Epithelial cell of proximal tubule (primary cell): ENCODE measurements around the gene BPIFB6. TPM values are rescaled to one million over a fixed set of nuclear protein-coding genes. Genes with fewer than 3 reads are reported as not detected.

Experiments used
- DNase-seq: peaks from one replicate; pipeline ENCODE4 v3.0.0-alpha.2; 2011; ENCODE audit warnings: low read depth
- H3K4me3 ChIP-seq: 2 replicates; pipeline ENCODE4 v1.5.1; 2011; ENCODE audit warnings: low read depth, mild to moderate bottlenecking, low read length
- total RNA-seq: library from RNA; depleted of rRNA; stranded (reverse); fragments of >200 nt; gene quantifications from 2 replicates; pipeline ENCODE4 v1.2.3, GENCODE V29; 2015
- TF ChIP-seq, protein P1 (sequence below): conservative IDR thresholded peaks from 2 replicates; pipeline ENCODE4 v1.5.1; 2012; ENCODE audit warnings: low read depth, mild to moderate bottlenecking, low read length

BPIFB6 gene, protein sequence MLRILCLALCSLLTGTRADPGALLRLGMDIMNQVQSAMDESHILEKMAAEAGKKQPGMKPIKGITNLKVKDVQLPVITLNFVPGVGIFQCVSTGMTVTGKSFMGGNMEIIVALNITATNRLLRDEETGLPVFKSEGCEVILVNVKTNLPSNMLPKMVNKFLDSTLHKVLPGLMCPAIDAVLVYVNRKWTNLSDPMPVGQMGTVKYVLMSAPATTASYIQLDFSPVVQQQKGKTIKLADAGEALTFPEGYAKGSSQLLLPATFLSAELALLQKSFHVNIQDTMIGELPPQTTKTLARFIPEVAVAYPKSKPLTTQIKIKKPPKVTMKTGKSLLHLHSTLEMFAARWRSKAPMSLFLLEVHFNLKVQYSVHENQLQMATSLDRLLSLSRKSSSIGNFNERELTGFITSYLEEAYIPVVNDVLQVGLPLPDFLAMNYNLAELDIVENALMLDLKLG
- not detected in 2 replicates for total RNA-seq

DNA sequence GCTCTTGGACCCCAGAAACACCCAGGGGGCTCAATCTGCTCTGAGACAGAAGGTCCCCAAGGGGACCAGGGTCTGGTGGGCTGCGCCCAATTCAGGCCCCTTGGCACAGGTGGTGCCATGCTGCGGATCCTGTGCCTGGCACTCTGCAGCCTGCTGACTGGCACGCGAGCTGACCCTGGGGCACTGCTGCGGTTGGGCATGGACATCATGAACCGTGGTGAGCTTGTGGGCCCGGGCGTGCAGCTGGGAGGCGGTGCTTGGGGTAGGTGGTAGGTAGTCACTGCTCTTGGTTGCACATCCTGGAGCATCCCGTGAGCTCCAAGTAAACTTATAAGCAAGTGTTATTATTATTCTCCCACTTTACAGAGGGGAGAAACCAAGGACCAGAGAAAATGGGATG, at the start of gene BPIFB6:
BPIFB6 (plus strand) TSS at position 118 of the 400 bp plus-strand sequence; CDS start at position 118, 0 bp downstream.
- TF ChIP-seq, protein P1, sequence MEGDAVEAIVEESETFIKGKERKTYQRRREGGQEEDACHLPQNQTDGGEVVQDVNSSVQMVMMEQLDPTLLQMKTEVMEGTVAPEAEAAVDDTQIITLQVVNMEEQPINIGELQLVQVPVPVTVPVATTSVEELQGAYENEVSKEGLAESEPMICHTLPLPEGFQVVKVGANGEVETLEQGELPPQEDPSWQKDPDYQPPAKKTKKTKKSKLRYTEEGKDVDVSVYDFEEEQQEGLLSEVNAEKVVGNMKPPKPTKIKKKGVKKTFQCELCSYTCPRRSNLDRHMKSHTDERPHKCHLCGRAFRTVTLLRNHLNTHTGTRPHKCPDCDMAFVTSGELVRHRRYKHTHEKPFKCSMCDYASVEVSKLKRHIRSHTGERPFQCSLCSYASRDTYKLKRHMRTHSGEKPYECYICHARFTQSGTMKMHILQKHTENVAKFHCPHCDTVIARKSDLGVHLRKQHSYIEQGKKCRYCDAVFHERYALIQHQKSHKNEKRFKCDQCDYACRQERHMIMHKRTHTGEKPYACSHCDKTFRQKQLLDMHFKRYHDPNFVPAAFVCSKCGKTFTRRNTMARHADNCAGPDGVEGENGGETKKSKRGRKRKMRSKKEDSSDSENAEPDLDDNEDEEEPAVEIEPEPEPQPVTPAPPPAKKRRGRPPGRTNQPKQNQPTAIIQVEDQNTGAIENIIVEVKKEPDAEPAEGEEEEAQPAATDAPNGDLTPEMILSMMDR, result no peak
- no peak within 1 kb of the TSS for H3K4me3 ChIP-seq
- DNase-seq, result no peak

DNA sequence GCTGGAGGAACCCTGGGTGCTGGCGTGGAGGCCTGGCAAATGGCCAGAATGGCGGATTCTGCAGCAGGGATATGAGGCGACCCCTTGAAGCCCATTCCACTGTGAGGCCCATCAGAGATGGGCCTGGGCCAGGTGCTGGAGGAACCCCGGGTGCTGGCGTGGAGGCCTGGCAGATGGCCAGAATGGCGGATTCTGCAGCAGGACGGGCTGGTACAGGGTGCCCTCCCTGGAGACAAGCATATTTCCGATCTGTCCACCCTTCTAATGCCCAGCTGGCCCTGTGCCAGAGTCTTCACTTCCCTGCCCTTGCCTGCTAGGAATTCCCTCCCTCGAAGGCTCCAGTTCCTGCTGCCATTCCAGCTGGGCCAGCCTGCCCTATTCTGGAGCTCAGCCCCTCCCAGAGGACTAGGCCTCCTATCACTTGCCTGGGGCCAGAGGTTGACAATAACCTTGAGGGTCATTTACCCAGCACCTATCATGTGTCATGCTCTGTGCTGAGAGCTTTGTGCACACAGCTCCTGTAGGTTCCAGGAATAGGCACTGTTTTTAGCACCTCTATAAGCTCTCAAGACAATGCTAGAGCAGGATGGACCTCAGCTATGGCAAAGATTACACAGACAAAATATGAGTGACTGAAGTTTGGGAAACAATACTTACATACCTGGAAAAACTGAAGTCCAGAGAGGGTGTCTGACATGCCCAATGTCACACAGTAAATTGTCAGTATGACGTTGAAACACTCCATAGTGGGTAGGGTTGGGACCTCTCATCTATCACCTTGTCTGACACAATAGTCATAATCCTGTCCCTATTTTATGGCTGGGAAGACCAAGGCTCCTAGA, 48.6 kb upstream of the BPIFB6 start:
- TF ChIP-seq, protein P1, result no peak
- DNase-seq, result no peak

DNA sequence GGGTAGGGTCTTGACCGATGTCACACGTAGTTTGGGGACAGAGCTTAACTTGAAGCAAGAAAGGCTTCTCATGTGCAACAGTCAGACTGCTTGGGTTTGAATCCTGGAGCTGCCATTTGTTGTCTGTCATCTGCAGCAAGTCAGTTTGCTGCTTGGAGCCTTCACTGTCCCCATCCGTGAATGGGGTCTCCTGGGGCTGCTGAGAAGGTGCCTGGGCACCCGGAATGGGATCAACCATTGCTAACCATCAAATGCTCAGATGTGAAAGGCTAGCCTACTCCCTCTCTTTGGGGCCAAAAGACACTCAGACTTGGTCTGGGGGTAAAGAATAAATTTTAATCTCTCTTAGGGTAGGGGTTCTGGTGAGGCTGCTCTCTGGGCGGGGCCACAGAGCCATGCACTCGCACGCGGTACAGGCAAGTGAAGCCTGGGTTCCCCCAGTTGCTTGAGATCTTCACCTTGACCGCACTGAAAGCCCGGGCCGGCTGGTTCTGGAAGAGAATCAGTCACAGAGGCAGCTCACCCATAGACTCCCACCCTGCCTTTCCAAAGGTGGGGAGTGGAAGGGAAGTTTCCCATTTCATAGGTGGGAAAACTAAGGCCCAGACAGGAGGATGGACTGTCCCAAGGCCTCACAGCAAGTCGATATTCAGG, 47.9 kb upstream of the BPIFB6 start:
- no peak overlapping the region for H3K4me3 ChIP-seq
- no peak for DNase-seq
- TF ChIP-seq, protein P1, result no peak

More for the DNA sequence above, 48.6 kb upstream of the BPIFB6 start:
- no peak overlapping the region for H3K4me3 ChIP-seq

DNA sequence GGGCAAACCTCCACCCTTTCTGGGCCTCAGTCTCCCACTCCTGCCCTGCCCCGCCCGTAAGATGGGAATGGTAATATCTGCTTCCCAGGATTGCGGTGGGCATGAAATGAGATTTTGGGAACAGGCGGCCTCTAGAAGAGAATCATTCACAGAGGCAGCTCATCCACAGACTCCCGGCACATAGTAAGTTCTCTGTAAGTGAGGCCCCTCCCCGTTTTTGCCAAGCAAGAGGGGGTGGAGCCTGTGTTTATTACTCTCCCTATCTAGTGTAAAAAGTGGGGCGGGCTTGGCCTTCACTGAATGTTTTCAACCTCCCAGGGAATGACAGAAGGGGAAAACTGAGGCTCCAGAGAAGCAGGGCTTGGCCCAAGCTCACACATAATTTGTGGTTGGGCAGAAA, 47.3 kb upstream of the BPIFB6 start:
- TF ChIP-seq, protein P1, result no peak
- no peak overlapping the region for H3K4me3 ChIP-seq
- no peak for DNase-seq

DNA sequence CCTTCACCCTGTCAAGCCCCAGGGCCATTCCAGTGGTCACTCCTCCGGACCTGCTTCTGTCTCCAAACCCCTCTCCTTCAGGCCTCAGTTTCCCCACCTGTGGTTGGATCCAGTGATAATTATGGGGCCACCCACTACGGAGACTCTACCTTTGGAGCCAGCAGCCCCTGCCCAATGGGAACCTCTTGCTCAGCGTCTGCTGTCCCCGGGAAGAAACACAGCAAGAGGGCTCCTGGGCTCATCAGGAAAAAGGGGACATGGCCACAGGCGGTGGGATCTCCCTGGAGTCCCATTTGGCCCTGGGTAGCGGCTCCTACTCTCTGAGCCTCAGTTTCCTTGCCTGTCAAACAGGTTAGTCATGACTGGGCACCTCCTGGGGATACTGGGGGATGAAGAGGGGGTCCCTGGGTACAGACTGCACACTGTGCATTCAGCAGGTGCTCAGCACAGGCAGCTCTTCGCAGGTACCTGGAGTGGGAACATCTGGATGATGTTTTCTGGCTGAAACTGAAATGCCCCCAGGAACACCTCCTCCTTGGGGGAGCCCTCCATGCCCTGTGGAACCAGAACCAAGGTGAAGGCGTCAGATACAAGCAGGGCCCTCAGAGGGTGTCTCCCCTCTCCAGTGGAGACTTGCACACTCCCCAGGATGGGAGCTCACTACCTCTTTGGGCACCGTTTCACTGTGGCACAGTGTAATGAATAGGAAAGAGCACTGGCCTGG, 46.7 kb upstream of the BPIFB6 start:
- DNase-seq, result no peak
- H3K4me3 ChIP-seq, result no peak overlapping the region

More for the DNA sequence above, 46.7 kb upstream of the BPIFB6 start:
- TF ChIP-seq, protein P1, result no peak
